Eye (tissue), 1 donor: Measurements from ENCODE around the gene SMIM8.
"Not testable (repeated sequence)": the region's sequence is repeated elsewhere in the genome, so short reads cannot be mapped to it uniquely, and the experiment has no call there.

Experiments
- DNase-seq: peaks from one replicate; pipeline ENCODE4 v3.0.0-alpha.2; 2015

The SMIM8 gene

GRCh38 chr6:87322304-87323212, at the start of gene SMIM8:
TSS of gene SMIM8 (plus strand) at chr6:87322588. CDS start at chr6:87337032, 14,444 bp downstream.
- DNase-seq, result peak; percentile 94

GRCh38 chr6:87274660-87275274, 47.6 kb upstream of the SMIM8 start:
- no peak for DNase-seq

GRCh38 chr6:87276624-87277023, 45.8 kb upstream of the SMIM8 start:
- no peak for DNase-seq

- DNase-seq, result no peak
These were observed 45.3 kb upstream of the SMIM8 start for GRCh38 chr6:87277123-87277522.

- DNase-seq, result no peak
These were observed 43.2 kb upstream of the SMIM8 start for GRCh38 chr6:87279196-87279595.

- no peak for DNase-seq
These were observed 41.0 kb upstream of the SMIM8 start for GRCh38 chr6:87281426-87281825.

- DNase-seq, result no peak
These were observed 39.6 kb upstream of the SMIM8 start for GRCh38 chr6:87282743-87283142.

- DNase-seq, result peak; percentile 70
These were observed 38.9 kb upstream of the SMIM8 start for GRCh38 chr6:87283461-87283860.

- DNase-seq, result no peak
These were observed 35.1 kb upstream of the SMIM8 start for GRCh38 chr6:87287251-87287650.

- no peak for DNase-seq
These were observed 32.8 kb upstream of the SMIM8 start for GRCh38 chr6:87289571-87289970.

- peak; percentile 51 for DNase-seq
These were observed 30.5 kb upstream of the SMIM8 start for GRCh38 chr6:87291883-87292282.

GRCh38 chr6:87293526-87293925, 28.9 kb upstream of the SMIM8 start:
- no peak for DNase-seq

GRCh38 chr6:87297119-87297518, 25.3 kb upstream of the SMIM8 start:
- no peak for DNase-seq

- not testable (repeated sequence) for DNase-seq
These were observed 21.1 kb upstream of the SMIM8 start for GRCh38 chr6:87301277-87301676.

GRCh38 chr6:87308970-87309369, 13.4 kb upstream of the SMIM8 start:
- DNase-seq, result no peak

- DNase-seq, result no peak
These were observed 9.5 kb upstream of the SMIM8 start for GRCh38 chr6:87312860-87313259.

- no peak for DNase-seq
These were observed 7.3 kb upstream of the SMIM8 start for GRCh38 chr6:87315071-87315470.

- no peak for DNase-seq
These were observed 3.0 kb upstream of the SMIM8 start for GRCh38 chr6:87319271-87319987.

- DNase-seq, result not testable (repeated sequence)
These were observed 1.5 kb downstream of the SMIM8 start for GRCh38 chr6:87323880-87324279.

GRCh38 chr6:87330961-87331360, 8.6 kb downstream of the SMIM8 start:
- DNase-seq, result no peak

- no peak for DNase-seq
These were observed 10.6 kb downstream of the SMIM8 start for GRCh38 chr6:87333033-87333432.

- no peak for DNase-seq
These were observed 11.3 kb downstream of the SMIM8 start for GRCh38 chr6:87333591-87334181.

- DNase-seq, result no peak
These were observed 12.3 kb downstream of the SMIM8 start for GRCh38 chr6:87334683-87335082.
